ENCODE data around the gene DYDC2.

DYDC2 gene

GRCh38 chr10:80394358-80394916, 37.9 kb downstream of the DYDC2 start:
- ATAC-seq = no peak
- TF ChIP-seq, protein P1, sequence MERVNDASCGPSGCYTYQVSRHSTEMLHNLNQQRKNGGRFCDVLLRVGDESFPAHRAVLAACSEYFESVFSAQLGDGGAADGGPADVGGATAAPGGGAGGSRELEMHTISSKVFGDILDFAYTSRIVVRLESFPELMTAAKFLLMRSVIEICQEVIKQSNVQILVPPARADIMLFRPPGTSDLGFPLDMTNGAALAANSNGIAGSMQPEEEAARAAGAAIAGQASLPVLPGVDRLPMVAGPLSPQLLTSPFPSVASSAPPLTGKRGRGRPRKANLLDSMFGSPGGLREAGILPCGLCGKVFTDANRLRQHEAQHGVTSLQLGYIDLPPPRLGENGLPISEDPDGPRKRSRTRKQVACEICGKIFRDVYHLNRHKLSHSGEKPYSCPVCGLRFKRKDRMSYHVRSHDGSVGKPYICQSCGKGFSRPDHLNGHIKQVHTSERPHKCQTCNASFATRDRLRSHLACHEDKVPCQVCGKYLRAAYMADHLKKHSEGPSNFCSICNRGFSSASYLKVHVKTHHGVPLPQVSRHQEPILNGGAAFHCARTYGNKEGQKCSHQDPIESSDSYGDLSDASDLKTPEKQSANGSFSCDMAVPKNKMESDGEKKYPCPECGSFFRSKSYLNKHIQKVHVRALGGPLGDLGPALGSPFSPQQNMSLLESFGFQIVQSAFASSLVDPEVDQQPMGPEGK (CRISPR knock-in tag; IDR thresholded peaks at IDR 0.05; ENCODE audit: borderline replicate concordance) = no peak
- TF ChIP-seq ZNF8 (CRISPR knock-in tag; IDR thresholded peaks at IDR 0.05) = no peak
- no peak for TF ChIP-seq RARB (CRISPR knock-in tag; IDR thresholded peaks at IDR 0.05)
- no peak for TF ChIP-seq ARNTL (CRISPR knock-in tag; IDR thresholded peaks at IDR 0.05; ENCODE audit: borderline replicate concordance, low read depth)

- TF ChIP-seq TCF4 (CRISPR knock-in tag; IDR thresholded peaks at IDR 0.05; ENCODE audit: borderline replicate concordance) = no peak
- no peak for TF ChIP-seq ZNF8 (CRISPR knock-in tag; IDR thresholded peaks at IDR 0.05)
- no peak for TF ChIP-seq ZNF565 (CRISPR knock-in tag; conservative IDR thresholded peaks at IDR 0.05; ENCODE audit: low read depth)
- no peak for TF ChIP-seq TSHZ2 (CRISPR knock-in tag; IDR thresholded peaks at IDR 0.05)
- no peak for TF ChIP-seq ISL1 (CRISPR knock-in tag; IDR thresholded peaks at IDR 0.05)
- no peak for TF ChIP-seq CSDC2 (CRISPR knock-in tag; IDR thresholded peaks at IDR 0.05)
- TF ChIP-seq, protein P1 (CRISPR knock-in tag; IDR thresholded peaks at IDR 0.05; ENCODE audit: borderline replicate concordance) = no peak
- no peak for TF ChIP-seq ESRRG (CRISPR knock-in tag; IDR thresholded peaks at IDR 0.05)
- no peak for TF ChIP-seq ZFP30 (CRISPR knock-in tag; IDR thresholded peaks at IDR 0.05)
- TF ChIP-seq SNAI2 (CRISPR knock-in tag; IDR thresholded peaks at IDR 0.05) = no peak
- TF ChIP-seq PPARA (CRISPR knock-in tag; IDR thresholded peaks at IDR 0.05; ENCODE audit: borderline replicate concordance) = no peak
- TF ChIP-seq CREB5 (CRISPR knock-in tag; IDR thresholded peaks at IDR 0.05; ENCODE audit: low read depth) = no peak
- TF ChIP-seq ZNF70 (CRISPR knock-in tag; IDR thresholded peaks at IDR 0.05) = no peak
Measured at GRCh38 chr10:80397014-80397413, 40.4 kb downstream of the DYDC2 start.

GRCh38 chr10:80400136-80400804, 43.7 kb downstream of the DYDC2 start:
- no peak for TF ChIP-seq TOX (CRISPR knock-in tag; IDR thresholded peaks at IDR 0.05; ENCODE audit: borderline replicate concordance)
- TF ChIP-seq, protein P2, sequence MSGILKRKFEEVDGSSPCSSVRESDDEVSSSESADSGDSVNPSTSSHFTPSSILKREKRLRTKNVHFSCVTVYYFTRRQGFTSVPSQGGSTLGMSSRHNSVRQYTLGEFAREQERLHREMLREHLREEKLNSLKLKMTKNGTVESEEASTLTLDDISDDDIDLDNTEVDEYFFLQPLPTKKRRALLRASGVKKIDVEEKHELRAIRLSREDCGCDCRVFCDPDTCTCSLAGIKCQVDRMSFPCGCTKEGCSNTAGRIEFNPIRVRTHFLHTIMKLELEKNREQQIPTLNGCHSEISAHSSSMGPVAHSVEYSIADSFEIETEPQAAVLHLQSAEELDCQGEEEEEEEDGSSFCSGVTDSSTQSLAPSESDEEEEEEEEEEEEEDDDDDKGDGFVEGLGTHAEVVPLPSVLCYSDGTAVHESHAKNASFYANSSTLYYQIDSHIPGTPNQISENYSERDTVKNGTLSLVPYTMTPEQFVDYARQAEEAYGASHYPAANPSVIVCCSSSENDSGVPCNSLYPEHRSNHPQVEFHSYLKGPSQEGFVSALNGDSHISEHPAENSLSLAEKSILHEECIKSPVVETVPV (CRISPR knock-in tag; IDR thresholded peaks at IDR 0.05) = no peak
- TF ChIP-seq ZNF565 (CRISPR knock-in tag; conservative IDR thresholded peaks at IDR 0.05; ENCODE audit: low read depth) = no peak
- no peak for TF ChIP-seq CREB5 (CRISPR knock-in tag; IDR thresholded peaks at IDR 0.05; ENCODE audit: low read depth)
- no peak for TF ChIP-seq PPARA (CRISPR knock-in tag; IDR thresholded peaks at IDR 0.05; ENCODE audit: borderline replicate concordance)
- no peak for TF ChIP-seq ZNF8 (CRISPR knock-in tag; IDR thresholded peaks at IDR 0.05)
- no peak for TF ChIP-seq CSDC2 (CRISPR knock-in tag; IDR thresholded peaks at IDR 0.05)
- no peak for TF ChIP-seq SNAI2 (CRISPR knock-in tag; IDR thresholded peaks at IDR 0.05)
- no peak for TF ChIP-seq GLIS3 (CRISPR knock-in tag; IDR thresholded peaks at IDR 0.05)
- no peak for TF ChIP-seq BACH2 (CRISPR knock-in tag; IDR thresholded peaks at IDR 0.05; ENCODE audit: borderline replicate concordance)
- ATAC-seq = no peak

More at GRCh38 chr10:80397014-80397413, 40.4 kb downstream of the DYDC2 start:
- no peak for ATAC-seq
